ENCODE measurements around the gene PARPBP.
"Not testable (repeated sequence)": the region's sequence is repeated elsewhere in the genome, so short reads cannot be mapped to it uniquely, and the experiment has no call there.

The PARPBP gene

GRCh38 chr12:102155206-102155605, 35.2 kb downstream of the PARPBP start:
- DNase-seq (ENCODE audit: low read depth): not testable (repeated sequence)

DNA sequence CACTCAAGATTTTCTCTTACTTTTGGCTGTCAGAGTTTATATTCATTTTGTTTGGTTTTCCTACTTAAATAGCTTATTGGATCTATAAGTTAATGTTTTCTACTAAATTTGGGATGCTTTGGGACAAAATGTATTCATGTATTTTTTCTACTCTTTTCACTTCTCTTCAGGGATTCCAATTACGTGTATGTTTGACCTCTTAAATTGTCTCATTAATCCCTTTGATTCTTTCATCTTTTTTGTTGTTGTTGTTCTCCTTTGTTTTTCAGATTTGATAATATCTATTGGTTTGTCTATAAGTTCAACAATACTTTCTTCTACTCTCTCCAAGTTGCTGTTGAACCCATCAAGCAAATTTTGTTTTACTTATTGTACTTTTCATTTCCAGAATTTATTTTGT, 43.4 kb downstream of the PARPBP start:
- no peak for DNase-seq (ENCODE audit: low read depth)

GRCh38 chr12:102167821-102168604, 48.0 kb downstream of the PARPBP start:
- DNase-seq (ENCODE audit: low read depth): no peak

DNA sequence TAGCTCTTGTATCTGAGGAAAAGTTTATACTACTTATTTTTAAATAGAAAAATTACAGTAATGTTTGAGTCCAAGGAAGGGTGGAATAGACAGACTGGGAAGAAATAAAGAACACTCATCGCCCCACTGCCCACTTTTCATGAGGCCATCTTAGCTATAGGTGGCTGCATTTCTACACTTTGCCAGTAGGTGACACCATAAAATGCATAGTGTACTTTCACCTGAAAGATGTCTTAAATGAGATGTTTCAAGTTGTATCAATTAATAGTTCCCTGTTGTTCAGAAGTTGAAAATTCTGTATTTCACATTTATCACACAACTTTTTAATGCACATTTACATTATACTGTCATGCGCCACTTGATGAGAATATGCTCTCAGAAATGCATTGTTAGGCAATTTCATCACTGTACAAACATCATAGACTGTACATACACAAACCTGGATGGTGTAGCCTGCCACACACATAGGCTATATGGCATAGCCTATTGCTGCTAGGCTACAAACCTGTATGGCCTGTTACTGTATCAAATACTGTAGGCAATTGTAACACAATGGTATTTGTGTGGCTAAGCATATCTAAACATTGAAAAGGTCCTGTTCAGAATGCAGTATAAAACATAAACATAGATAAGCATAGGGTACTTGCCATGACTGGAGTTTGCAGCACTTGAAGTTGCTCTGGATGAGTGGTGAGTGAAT, 50.1 kb downstream of the PARPBP start:
- DNase-seq (ENCODE audit: low read depth): no peak

- no peak for DNase-seq (ENCODE audit: low read depth)
Measured at GRCh38 chr12:102171951-102172350, 52.0 kb downstream of the PARPBP start.

- DNase-seq (ENCODE audit: low read depth): no peak
Measured at GRCh38 chr12:102172436-102172835, 52.5 kb downstream of the PARPBP start.

DNA sequence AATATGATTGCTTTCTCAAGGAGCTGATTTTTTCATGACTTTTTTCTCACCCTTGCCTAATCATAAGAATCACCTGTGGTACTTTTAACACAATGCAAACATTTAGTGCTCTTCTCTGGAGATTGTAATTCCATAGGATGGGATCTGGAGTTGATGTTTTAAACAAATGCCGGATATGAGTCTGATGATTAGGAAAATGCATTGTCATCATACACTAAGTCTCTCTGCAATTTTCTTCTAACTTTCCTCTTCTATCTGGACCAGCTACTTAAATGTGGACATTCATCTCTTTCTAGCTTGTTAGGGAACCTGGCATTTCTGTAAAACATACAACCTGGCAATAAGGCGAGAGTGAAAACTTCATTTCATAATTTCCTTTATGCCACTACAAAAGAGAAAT, 54.1 kb downstream of the PARPBP start:
- no peak for DNase-seq (ENCODE audit: low read depth)

DNA sequence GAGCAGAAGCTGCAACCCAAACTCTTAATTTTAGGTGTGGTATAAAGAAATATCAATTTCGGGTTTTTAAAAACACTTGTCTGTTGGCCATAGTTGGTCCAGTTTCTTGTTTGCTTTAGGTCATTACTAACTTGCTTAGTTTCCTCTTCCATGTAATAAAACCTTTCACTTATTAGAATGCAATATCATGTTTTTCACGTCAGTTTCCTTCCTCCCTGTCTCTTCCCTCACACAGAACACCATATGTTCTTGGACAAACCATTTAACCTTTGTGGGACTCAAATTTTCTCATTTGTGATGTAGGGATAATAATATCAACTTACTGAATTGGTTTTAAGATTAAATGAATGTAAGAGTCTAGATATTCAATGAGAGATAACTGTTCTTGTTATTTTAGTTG, 54.8 kb downstream of the PARPBP start:
- DNase-seq (ENCODE audit: low read depth): no peak

DNA sequence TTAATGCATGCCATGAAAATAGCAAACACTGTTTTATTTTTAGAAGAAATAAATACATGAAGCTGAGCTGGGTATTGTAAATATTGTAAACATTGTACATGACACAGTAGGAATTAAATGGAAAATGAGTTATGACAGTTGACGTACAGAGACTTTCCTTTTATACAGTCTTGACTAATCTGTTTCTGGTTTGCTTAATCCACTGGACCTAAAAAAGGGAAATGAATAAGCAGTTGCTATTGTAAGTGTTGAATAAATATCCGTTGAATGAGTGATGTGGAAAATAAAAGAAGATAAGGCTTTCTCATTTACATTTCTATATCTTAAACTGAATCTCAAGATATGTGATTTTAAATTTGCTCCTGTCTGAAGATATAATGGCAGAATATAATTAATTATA, 62.7 kb downstream of the PARPBP start:
- DNase-seq (ENCODE audit: low read depth): no peak

GRCh38 chr12:102195826-102196225, 75.8 kb downstream of the PARPBP start:
- no peak for DNase-seq (ENCODE audit: low read depth)

- DNase-seq (ENCODE audit: low read depth): no peak
Measured at GRCh38 chr12:102197789-102198188, 77.8 kb downstream of the PARPBP start, which contains the start of gene PMCH. TSS of gene PMCH (minus strand) at chr12:102197833. CDS start at chr12:102197770, 63 bp downstream.

DNA sequence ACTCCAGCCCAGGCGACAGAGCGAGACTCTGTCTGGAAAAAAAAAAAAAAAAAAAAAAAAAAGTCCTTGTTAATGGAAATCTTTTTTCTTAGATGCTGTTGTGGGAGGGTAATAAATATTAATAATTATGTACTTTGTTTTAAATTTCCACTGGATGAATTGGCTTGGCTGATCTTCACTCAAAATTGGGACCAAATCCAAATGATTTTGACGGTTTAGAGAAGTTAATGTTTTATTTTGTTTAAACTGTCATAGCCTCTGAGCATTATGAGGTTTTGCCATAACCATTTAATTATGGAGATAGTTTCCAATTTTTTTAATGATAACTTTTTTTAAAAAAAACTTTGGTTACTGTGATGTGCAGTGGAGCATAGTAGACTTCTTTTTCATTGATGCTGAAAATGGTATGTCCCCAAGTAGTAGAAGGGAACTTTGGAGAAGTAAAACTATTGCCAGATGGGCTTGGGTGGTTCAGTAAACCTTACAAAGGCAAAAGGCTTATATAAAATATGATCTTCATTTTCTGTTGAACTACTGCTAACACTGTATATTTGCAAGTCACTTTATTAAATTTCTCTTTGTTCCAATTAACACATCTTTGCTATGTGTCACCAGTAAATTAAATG, 81.6 kb downstream of the PARPBP start:
- DNase-seq (ENCODE audit: low read depth): no peak

- no peak for DNase-seq (ENCODE audit: low read depth)
Measured at GRCh38 chr12:102202556-102202955, 82.6 kb downstream of the PARPBP start.

- no peak for DNase-seq (ENCODE audit: low read depth)
Measured at GRCh38 chr12:102204025-102204424, 84.0 kb downstream of the PARPBP start.

DNA sequence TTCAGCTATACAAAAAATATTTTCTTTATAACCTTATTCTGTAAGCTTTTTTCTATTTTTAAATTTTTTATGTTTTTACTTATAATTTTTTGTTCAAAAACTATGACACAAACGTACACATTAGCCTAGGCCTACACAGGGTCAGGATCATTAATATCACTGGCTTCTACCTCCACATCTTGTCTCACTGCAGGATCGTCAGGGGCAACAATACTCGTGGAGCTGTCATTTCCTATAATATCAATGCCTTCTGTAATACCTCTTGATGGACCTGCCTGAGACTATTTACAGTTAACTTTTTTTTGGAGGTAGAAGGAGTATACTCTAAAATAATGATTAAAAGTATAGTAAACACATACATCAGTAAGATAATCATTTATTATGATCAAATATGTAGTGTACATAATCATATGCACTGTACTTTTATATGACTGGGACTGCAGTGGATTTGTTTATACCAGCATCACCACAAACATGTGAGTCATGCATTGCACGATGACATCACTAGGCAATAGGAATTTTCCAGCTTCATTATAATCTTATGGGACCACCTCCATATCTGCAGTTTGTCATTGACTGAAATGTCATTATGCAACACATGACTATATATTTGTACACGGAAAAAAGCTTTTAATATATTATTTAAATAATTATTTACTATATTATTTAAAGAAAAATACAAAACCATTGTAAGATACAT, 96.2 kb downstream of the PARPBP start:
- no peak for DNase-seq (ENCODE audit: low read depth)

- DNase-seq (ENCODE audit: low read depth): no peak
Measured at GRCh38 chr12:102220736-102221135, 100.8 kb downstream of the PARPBP start.

- no peak for DNase-seq (ENCODE audit: low read depth)
Measured at GRCh38 chr12:102227954-102228353, 108.0 kb downstream of the PARPBP start.

- DNase-seq (ENCODE audit: low read depth): no peak
Measured at GRCh38 chr12:102232036-102232435, 112.1 kb downstream of the PARPBP start.

- no peak for DNase-seq (ENCODE audit: low read depth)
Measured at GRCh38 chr12:102232446-102232845, 112.5 kb downstream of the PARPBP start.

GRCh38 chr12:102234599-102234998, 114.6 kb downstream of the PARPBP start:
- DNase-seq (ENCODE audit: low read depth): no peak

- not testable (repeated sequence) for DNase-seq (ENCODE audit: low read depth)
Measured at GRCh38 chr12:102240859-102241258, 120.9 kb downstream of the PARPBP start.
